ENCODE results near the gene METTL23. TPM values are rescaled to one million over a fixed set of nuclear protein-coding genes. Genes with fewer than 3 reads are reported as not detected.
A peak's percentile ranks its signal among the peaks of the same experiment; 100 is the strongest.
"Not testable (repeated sequence)": the region's sequence is repeated elsewhere in the genome, so short reads cannot be mapped to it uniquely, and the experiment has no call there.

The METTL23 gene
- total RNA-seq, 2 experiments from 2014 or later, result 35.4 to 37.8 TPM

DNA sequence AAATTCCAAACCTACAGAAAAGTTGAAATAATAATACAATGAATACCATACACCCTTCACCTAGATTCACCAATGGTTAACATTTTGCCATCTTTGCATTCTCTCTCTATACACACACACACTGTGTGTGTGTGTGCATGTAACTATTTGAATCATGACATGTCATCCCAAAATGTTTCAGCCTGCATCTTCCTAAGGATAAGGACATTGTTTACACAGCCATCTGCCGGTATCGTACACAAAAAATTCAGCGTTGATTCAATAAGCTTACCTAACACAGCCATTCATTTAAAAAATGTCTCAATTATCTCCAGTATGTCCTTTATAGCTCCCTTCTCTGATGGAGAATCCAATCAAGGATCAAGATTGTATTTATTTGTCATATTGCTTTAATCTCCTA lies 19.8 kb upstream of the METTL23 start:
- H3K4me1 Mint-ChIP-seq (ENCODE audit: low read depth), result peaks cover 17% of the 10 kb centered on the region
- no peaks in the 10 kb centered on the region for H3K36me3 Mint-ChIP-seq (ENCODE audit: low read depth)
- CTCF ChIA-PET, result interaction anchor here (0.6 kb wide), 1 partner anchor 1152 kb away, joined by 3 read pairs; no protein-coding TSS in a partner anchor
- POLR2A ChIA-PET, result no interaction called here
- DNase-seq, result no peak
- no peaks in the 10 kb centered on the region for H3K27me3 Mint-ChIP-seq
- TF ChIP-seq, protein P1, sequence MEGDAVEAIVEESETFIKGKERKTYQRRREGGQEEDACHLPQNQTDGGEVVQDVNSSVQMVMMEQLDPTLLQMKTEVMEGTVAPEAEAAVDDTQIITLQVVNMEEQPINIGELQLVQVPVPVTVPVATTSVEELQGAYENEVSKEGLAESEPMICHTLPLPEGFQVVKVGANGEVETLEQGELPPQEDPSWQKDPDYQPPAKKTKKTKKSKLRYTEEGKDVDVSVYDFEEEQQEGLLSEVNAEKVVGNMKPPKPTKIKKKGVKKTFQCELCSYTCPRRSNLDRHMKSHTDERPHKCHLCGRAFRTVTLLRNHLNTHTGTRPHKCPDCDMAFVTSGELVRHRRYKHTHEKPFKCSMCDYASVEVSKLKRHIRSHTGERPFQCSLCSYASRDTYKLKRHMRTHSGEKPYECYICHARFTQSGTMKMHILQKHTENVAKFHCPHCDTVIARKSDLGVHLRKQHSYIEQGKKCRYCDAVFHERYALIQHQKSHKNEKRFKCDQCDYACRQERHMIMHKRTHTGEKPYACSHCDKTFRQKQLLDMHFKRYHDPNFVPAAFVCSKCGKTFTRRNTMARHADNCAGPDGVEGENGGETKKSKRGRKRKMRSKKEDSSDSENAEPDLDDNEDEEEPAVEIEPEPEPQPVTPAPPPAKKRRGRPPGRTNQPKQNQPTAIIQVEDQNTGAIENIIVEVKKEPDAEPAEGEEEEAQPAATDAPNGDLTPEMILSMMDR (IDR thresholded peaks at IDR 0.05), result no peak
- H3K9me3 Mint-ChIP-seq, result no peaks in the 10 kb centered on the region
- Histone ChIP-seq H3K4me1 (ENCODE audit: insufficient read depth, low read length) (peaks cover 17% of the 10 kb centered on the region), H3K9me3 (ENCODE audit: control insufficient read depth in 1 of 2, insufficient read depth in 1 of 2, low read length in 2 of 2) (no peaks in the 10 kb centered on the region), H3K27ac (ENCODE audit: low read depth in 1 of 2, low read length in 2 of 2) (no peak overlapping the region), H3K27me3 (ENCODE audit: control insufficient read depth in 1 of 2, insufficient read depth in 2 of 2, low read length in 2 of 2) (no peaks in the 10 kb centered on the region), H3K4me3 (ENCODE audit: low read length) (no peak overlapping the region), H3K36me3 (ENCODE audit: insufficient read depth, low read length) (no peaks in the 10 kb centered on the region)
- H3K27ac Mint-ChIP-seq, result no peak overlapping the region
- intact Hi-C loops (cut with DNase I, micrococcal nuclease), result no loop called here
- H3K4me3 Mint-ChIP-seq, result peak overlapping the region; percentile 27
- ATAC-seq (ENCODE audit: poor library complexity), result no peak

DNA sequence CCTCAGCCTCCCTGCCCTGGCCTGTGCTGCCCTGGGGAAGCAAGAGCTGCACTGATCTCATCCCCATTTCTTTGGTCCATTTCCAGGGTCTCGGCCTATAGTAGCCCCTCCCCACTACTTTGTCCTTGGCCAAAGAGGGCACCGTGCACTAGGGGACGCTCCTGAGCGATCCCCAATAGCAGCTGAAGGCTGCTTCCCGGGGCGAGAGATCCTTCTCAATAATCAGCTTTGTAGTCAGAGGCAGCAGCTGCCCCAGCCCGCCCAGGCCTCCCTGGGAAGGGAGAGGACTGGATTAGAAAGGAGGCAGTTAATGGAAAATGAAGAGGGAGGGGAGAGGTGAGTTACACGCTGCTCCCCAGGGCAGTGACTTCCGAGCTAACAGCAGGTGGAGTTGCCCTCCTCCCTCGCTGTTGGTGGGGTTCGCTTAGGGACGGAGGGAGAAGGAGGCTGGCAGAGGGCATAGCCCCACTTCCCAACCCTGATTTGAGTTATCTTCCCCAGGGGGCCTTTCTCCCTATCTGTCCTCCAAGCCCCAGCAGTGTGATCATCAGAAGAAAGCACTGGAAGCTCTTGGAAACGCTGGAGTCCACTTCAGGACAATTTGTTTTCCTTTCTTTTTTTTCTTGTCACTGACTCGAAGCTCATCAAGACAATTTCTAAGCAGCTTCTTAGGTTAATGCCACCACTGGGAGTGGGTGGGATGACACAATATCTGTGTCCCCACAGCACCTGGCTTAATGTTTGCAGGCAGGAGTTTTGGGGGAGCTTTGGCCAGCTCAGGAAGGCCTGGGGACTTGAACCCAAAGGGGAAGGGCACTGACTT lies 18.4 kb upstream of the METTL23 start:
- TF ChIP-seq, protein P1 (IDR thresholded peaks at IDR 0.05), result no peak
- peaks cover 18% of the 10 kb centered on the region for H3K4me1 Mint-ChIP-seq (ENCODE audit: low read depth)
- ATAC-seq (ENCODE audit: poor library complexity) (no peak), DNase-seq (no peak)
- peaks cover under 1% of the 10 kb centered on the region for H3K36me3 Mint-ChIP-seq (ENCODE audit: low read depth)
- H3K4me1 ChIP-seq (ENCODE audit: insufficient read depth, low read length), result peaks cover 17% of the 10 kb centered on the region
- no peaks in the 10 kb centered on the region for H3K27me3 Mint-ChIP-seq
- no peaks in the 10 kb centered on the region for H3K9me3 ChIP-seq (ENCODE audit: control insufficient read depth in 1 of 2, insufficient read depth in 1 of 2, low read length in 2 of 2)
- no peak overlapping the region for H3K27ac Mint-ChIP-seq
- H3K9me3 Mint-ChIP-seq, result no peaks in the 10 kb centered on the region
- H3K4me3 ChIP-seq (ENCODE audit: low read length), result no peak overlapping the region
- H3K36me3 ChIP-seq (ENCODE audit: insufficient read depth, low read length), result peaks cover 5% of the 10 kb centered on the region
- intact Hi-C loops (cut with DNase I, micrococcal nuclease), result no loop called here
- CTCF ChIA-PET, result interaction anchor here (0.9 kb wide), 1 partner anchor 84 kb away, joined by 3 read pairs; no protein-coding TSS in a partner anchor
- no peak overlapping the region for H3K27ac ChIP-seq (ENCODE audit: low read depth in 1 of 2, low read length in 2 of 2)
- peak overlapping the region; percentile 83 for H3K4me3 Mint-ChIP-seq
- no peaks in the 10 kb centered on the region for H3K27me3 ChIP-seq (ENCODE audit: control insufficient read depth in 1 of 2, insufficient read depth in 2 of 2, low read length in 2 of 2)
- POLR2A ChIA-PET, result interaction anchor here (1.0 kb wide), 1 partner anchor 36 kb away, joined by 4 read pairs; no protein-coding TSS in a partner anchor

DNA sequence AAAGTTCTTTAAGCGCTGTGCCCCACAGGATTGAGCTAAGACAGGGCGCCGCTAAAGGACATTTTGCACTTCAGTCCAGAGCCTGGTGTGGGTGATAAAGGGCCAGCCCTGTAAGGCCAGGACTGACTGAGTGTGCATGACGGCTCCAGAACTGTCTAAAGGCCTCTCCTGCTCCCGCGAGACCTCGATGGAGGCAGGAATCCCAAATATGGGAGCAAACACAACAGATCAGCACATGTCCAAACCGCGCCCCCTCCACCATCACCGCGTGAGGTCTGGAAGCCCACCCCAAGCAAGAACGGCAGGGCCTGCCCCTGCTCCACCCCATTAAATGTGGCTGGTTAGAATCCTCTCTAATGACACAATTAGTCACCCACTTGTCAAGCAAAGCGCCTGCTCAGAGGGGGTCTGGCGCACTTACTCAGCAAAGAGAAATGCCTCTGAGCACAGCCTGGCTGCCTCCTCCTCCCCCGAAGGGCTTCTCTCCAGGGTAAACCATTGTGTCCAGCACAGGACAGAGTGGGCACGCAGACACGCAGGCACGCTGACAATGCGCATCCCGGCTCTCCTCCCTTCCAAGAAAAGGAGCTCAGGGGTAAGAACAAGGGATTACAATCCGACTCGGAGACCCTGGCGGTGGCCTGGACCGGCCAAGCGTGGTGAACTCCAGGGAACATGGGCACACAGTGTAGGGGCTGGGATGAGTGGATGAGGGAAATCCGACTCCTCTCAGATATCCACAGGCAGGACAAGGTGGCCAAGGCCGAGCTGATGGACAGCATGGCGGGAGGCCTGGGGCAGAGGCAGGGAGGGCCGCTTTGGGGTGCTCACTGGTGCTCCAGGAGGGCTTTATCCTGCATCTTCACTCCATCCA lies 17.3 kb upstream of the METTL23 start:
- Histone ChIP-seq H3K36me3 (ENCODE audit: insufficient read depth, low read length) (peaks cover 11% of the 10 kb centered on the region), H3K27me3 (ENCODE audit: control insufficient read depth in 1 of 2, insufficient read depth in 2 of 2, low read length in 2 of 2) (no peaks in the 10 kb centered on the region), H3K9me3 (ENCODE audit: control insufficient read depth in 1 of 2, insufficient read depth in 1 of 2, low read length in 2 of 2) (no peaks in the 10 kb centered on the region), H3K4me3 (ENCODE audit: low read length) (no peak overlapping the region), H3K4me1 (ENCODE audit: insufficient read depth, low read length) (peaks cover 17% of the 10 kb centered on the region), H3K27ac (ENCODE audit: low read depth in 1 of 2, low read length in 2 of 2) (no peak overlapping the region)
- Mint-ChIP-seq H3K27me3 (no peaks in the 10 kb centered on the region), H3K27ac (peak overlapping the region; percentile 13), H3K36me3 (ENCODE audit: low read depth) (peaks cover 8% of the 10 kb centered on the region), H3K4me3 (peak overlapping the region; percentile 83), H3K9me3 (no peaks in the 10 kb centered on the region), H3K4me1 (ENCODE audit: low read depth) (peaks cover 29% of the 10 kb centered on the region)
- ATAC-seq (ENCODE audit: poor library complexity), result no peak
- CTCF ChIA-PET, result no interaction called here
- no peak for DNase-seq
- POLR2A ChIA-PET, result interaction anchor here (0.9 to 5.3 kb wide), 3 partner anchors 17 to 38 kb away, joined by 4 to 52 read pairs (median 4); partner anchors contain the start of genes JMJD6 and METTL23
- intact Hi-C loops (cut with DNase I, micrococcal nuclease), result no loop called here
- TF ChIP-seq, protein P1 (IDR thresholded peaks at IDR 0.05), result no peak

DNA sequence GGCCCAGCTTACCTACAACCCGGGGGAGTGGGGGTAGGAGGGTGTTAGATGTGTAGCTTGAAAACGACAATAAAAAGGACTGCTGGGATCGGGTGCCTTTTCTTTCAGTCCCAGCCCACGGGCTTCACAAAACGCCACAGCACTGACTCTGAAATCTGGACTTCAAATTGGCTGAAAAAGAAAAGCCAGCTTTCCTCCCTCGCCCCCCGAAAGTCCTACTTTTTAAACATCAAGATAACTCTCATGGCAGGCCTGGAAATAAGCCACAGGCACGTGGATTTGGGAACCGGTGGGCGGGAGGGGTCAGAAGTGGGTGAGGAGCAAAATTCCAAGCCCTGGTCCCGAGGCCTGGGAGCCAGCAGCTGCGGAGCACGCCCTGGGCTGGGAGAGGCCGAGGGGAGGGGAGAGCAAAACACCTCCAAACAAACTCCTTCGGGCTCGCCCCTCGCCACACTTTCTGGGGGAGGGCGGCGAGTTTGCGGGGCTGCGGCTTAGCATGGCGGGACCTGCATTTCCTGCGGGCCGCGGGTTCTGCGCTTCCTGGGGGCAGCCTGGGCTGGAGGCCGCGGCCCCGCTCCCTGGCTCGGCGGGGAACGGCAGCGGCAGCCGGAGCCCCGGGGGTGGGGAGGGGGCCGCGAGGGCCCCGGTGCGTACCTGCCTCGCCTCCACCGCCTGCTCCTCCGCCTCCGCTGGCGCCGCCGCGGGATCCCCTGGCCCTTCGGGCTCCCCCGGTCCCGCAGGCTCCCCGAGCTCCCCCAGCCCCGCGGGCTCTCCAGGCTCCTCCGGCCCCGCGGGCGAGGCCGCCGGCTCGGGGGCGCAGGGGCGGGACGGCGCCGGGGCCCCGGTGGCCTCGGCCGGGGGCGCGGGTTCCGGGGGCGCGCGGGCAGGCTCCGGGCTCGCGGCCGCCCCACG lies 16.4 kb upstream of the METTL23 start:
- H3K27ac Mint-ChIP-seq; CTCF ChIA-PET; H3K27me3 Mint-ChIP-seq; H3K9me3 ChIP-seq (ENCODE audit: control insufficient read depth in 1 of 2, insufficient read depth in 1 of 2, low read length in 2 of 2); H3K27me3 ChIP-seq (ENCODE audit: control insufficient read depth in 1 of 2, insufficient read depth in 2 of 2, low read length in 2 of 2); H3K9me3 Mint-ChIP-seq; H3K27ac ChIP-seq (ENCODE audit: low read depth in 1 of 2, low read length in 2 of 2): not testable (repeated sequence)
- H3K4me1 ChIP-seq (ENCODE audit: insufficient read depth, low read length), result peaks cover 26% of the 10 kb centered on the region
- intact Hi-C loops (cut with DNase I, micrococcal nuclease), result loop anchor here (5.0 kb wide), 4 partner anchors 72 to 357 kb away; no protein-coding TSS in a partner anchor
- Mint-ChIP-seq H3K4me3 (peak overlapping the region; percentile 83), H3K36me3 (ENCODE audit: low read depth) (peaks cover 14% of the 10 kb centered on the region), H3K4me1 (ENCODE audit: low read depth) (peaks cover 37% of the 10 kb centered on the region)
- POLR2A ChIA-PET, result interaction anchor here (0.9 to 6.7 kb wide), 4 partner anchors 16 to 42 kb away, joined by 4 to 63 read pairs (median 29); partner anchors contain the start of genes JMJD6, METTL23, MFSD11 and SRSF2
- ATAC-seq (ENCODE audit: poor library complexity), result peak; percentile 33
- DNase-seq, result peak in 4 of 14 experiments; percentile 20 to 47 (median 41)
- peaks cover 13% of the 10 kb centered on the region for H3K36me3 ChIP-seq (ENCODE audit: insufficient read depth, low read length)
- peak overlapping the region; percentile 49 for H3K4me3 ChIP-seq (ENCODE audit: low read length)
